Stimulated activated CD4-positive, alpha-beta T cell treated with anti-CD3 and anti-CD28 coated beads, Interleukin-1b, Interleukin-23, amount 100 ng/mL, for 24 hours (primary cell): ENCODE results near the gene CBFB.
"Not testable (repeated sequence)": the region's sequence is repeated elsewhere in the genome, so short reads cannot be mapped to it uniquely, and the experiment has no call there.

ENCODE experiments used
- DNase-seq, 4 experiments: peaks; one replicate each; pipeline ENCODE4 v3.0.0-alpha.2; 2020; ENCODE audit warnings: low read depth in 4 of 4, low spot score in 1 of 4

The CBFB gene

GRCh38 chr16:67120025-67120424 lies 91.1 kb downstream of the CBFB start:
- no peak for DNase-seq

- DNase-seq, result not testable (repeated sequence)
Observed at GRCh38 chr16:67122799-67123198, 93.8 kb downstream of the CBFB start.

GRCh38 chr16:67128417-67128816 lies 99.5 kb downstream of the CBFB start:
- no peak for DNase-seq

GRCh38 chr16:67128887-67129286 lies 99.9 kb downstream of the CBFB start:
- no peak for DNase-seq

- no peak for DNase-seq
Observed at GRCh38 chr16:67129422-67129821, 100.5 kb downstream of the CBFB start.

- DNase-seq, result no peak
Observed at GRCh38 chr16:67137605-67138004, 108.7 kb downstream of the CBFB start.

- DNase-seq, result no peak
Observed at GRCh38 chr16:67141391-67141790, 112.4 kb downstream of the CBFB start.

GRCh38 chr16:67142342-67142741 lies 113.4 kb downstream of the CBFB start:
- no peak for DNase-seq

- no peak for DNase-seq
Observed at GRCh38 chr16:67144943-67145342, 116.0 kb downstream of the CBFB start.

GRCh38 chr16:67145746-67146145 lies 116.8 kb downstream of the CBFB start:
- no peak for DNase-seq

- no peak for DNase-seq
Observed at GRCh38 chr16:67146523-67147357, 117.8 kb downstream of the CBFB start.

GRCh38 chr16:67147437-67148140 lies 118.6 kb downstream of the CBFB start:
- no peak for DNase-seq

GRCh38 chr16:67148221-67148620 lies 119.3 kb downstream of the CBFB start:
- no peak for DNase-seq

- DNase-seq, result no peak
Observed at GRCh38 chr16:67148656-67149275, 119.8 kb downstream of the CBFB start.

GRCh38 chr16:67149276-67150046 lies 120.5 kb downstream of the CBFB start:
- DNase-seq, result no peak

GRCh38 chr16:67150047-67150832 lies 121.3 kb downstream of the CBFB start:
- DNase-seq, result no peak
